ENCODE results near the gene MRPL54. TPM values are rescaled to one million over a fixed set of nuclear protein-coding genes. Genes with fewer than 3 reads are reported as not detected.

Gene MRPL54
- total RNA-seq (2014; rRNA removed; shearing (Covaris generic)), result 52.7 and 55.5 TPM in 2 replicates

- Histone ChIP-seq H3K27me3 (replicated peaks) (no peaks in the 10 kb centered on the region), H3K27ac (peak within 1 kb of the TSS; percentile 93), H3K36me3 (peaks cover 33% of the 10 kb centered on the region), H3K9me3 (replicated peaks) (0 out of 2 replicates have a peak, but pooled peaks cover 2% of the 10 kb centered on the region), H3K4me3 (peak within 1 kb of the TSS; percentile 72), H3K4me1 (replicated peaks) (peaks cover 13% of the 10 kb centered on the region)
- peak; percentile 99 to 100 for DNase-seq (ENCODE audit: low read depth in 1 of 2, low spot score in 2 of 2)
Observed at GRCh38 chr19:3762501-3763459, at the start of gene MRPL54. Gene MRPL54, plus strand, starts transcription at chr19:3762682. Its CDS starts 19 bp downstream, at chr19:3762701.

GRCh38 chr19:3716147-3716668 lies 46.3 kb upstream of the MRPL54 start:
- H3K9me3 ChIP-seq (replicated peaks), result peaks cover 3% of the 10 kb centered on the region; the same call in 1 of the 2 replicates
- no peak for DNase-seq (ENCODE audit: low read depth in 1 of 2, low spot score in 2 of 2)

GRCh38 chr19:3719868-3720267 lies 42.6 kb upstream of the MRPL54 start:
- Histone ChIP-seq H3K27ac (no peak overlapping the region), H3K4me1 (replicated peaks) (peaks cover 7% of the 10 kb centered on the region), H3K36me3 (no peaks in the 10 kb centered on the region), H3K9me3 (replicated peaks) (peaks cover 3% of the 10 kb centered on the region; the same call in 1 of the 2 replicates), H3K4me3 (no peak overlapping the region), H3K27me3 (replicated peaks) (peaks cover 43% of the 10 kb centered on the region)
- no peak for DNase-seq (ENCODE audit: low read depth in 1 of 2, low spot score in 2 of 2)

More at GRCh38 chr19:3716147-3716668, 46.3 kb upstream of the MRPL54 start:
- no peaks in the 10 kb centered on the region for H3K36me3 ChIP-seq
- H3K27ac ChIP-seq, result no peak overlapping the region
- peaks cover 3% of the 10 kb centered on the region for H3K4me1 ChIP-seq (replicated peaks)
- H3K27me3 ChIP-seq (replicated peaks), result peaks cover 17% of the 10 kb centered on the region
- no peak overlapping the region for H3K4me3 ChIP-seq

GRCh38 chr19:3720349-3720917 lies 42.0 kb upstream of the MRPL54 start:
- no peak for DNase-seq (ENCODE audit: low read depth in 1 of 2, low spot score in 2 of 2)
- Histone ChIP-seq H3K27ac (no peak overlapping the region), H3K36me3 (no peaks in the 10 kb centered on the region), H3K4me1 (replicated peaks) (peaks cover 7% of the 10 kb centered on the region), H3K27me3 (replicated peaks) (peaks cover 48% of the 10 kb centered on the region), H3K9me3 (replicated peaks) (peaks cover 3% of the 10 kb centered on the region; the same call in 1 of the 2 replicates), H3K4me3 (no peak overlapping the region)

- Histone ChIP-seq H3K9me3 (replicated peaks) (peaks cover 3% of the 10 kb centered on the region; the same call in 1 of the 2 replicates), H3K4me1 (replicated peaks) (peaks cover 7% of the 10 kb centered on the region), H3K27me3 (replicated peaks) (peaks cover 48% of the 10 kb centered on the region), H3K4me3 (no peak overlapping the region), H3K36me3 (no peaks in the 10 kb centered on the region), H3K27ac (no peak overlapping the region)
- DNase-seq (ENCODE audit: low read depth in 1 of 2, low spot score in 2 of 2), result peak; percentile 72 to 81
Observed at GRCh38 chr19:3721131-3721886, 41.2 kb upstream of the MRPL54 start.

- Histone ChIP-seq H3K4me1 (replicated peaks) (peaks cover 7% of the 10 kb centered on the region), H3K27ac (no peak overlapping the region), H3K4me3 (no peak overlapping the region), H3K9me3 (replicated peaks) (peaks cover 3% of the 10 kb centered on the region; the same call in 1 of the 2 replicates), H3K36me3 (no peaks in the 10 kb centered on the region), H3K27me3 (replicated peaks) (peaks cover 48% of the 10 kb centered on the region)
- DNase-seq (ENCODE audit: low read depth in 1 of 2, low spot score in 2 of 2), result no peak
Observed at GRCh38 chr19:3721887-3722442, 40.5 kb upstream of the MRPL54 start.

GRCh38 chr19:3722443-3723109 lies 39.9 kb upstream of the MRPL54 start:
- Histone ChIP-seq H3K36me3 (no peaks in the 10 kb centered on the region), H3K27me3 (replicated peaks) (peaks cover 48% of the 10 kb centered on the region)
- DNase-seq (ENCODE audit: low read depth in 1 of 2, low spot score in 2 of 2), result no peak

GRCh38 chr19:3723110-3723488 lies 39.4 kb upstream of the MRPL54 start:
- Histone ChIP-seq H3K4me3 (no peak overlapping the region), H3K4me1 (replicated peaks) (peaks cover 13% of the 10 kb centered on the region), H3K9me3 (replicated peaks) (peaks cover 3% of the 10 kb centered on the region; the same call in 1 of the 2 replicates), H3K27ac (no peak overlapping the region), H3K27me3 (replicated peaks) (peaks cover 48% of the 10 kb centered on the region), H3K36me3 (no peaks in the 10 kb centered on the region)
- no peak for DNase-seq (ENCODE audit: low read depth in 1 of 2, low spot score in 2 of 2)

More at GRCh38 chr19:3722443-3723109, 39.9 kb upstream of the MRPL54 start:
- Histone ChIP-seq H3K9me3 (replicated peaks) (peaks cover 3% of the 10 kb centered on the region; the same call in 1 of the 2 replicates), H3K27ac (no peak overlapping the region), H3K4me3 (no peak overlapping the region), H3K4me1 (replicated peaks) (peaks cover 8% of the 10 kb centered on the region)

GRCh38 chr19:3723883-3724282 lies 38.6 kb upstream of the MRPL54 start:
- no peak overlapping the region for H3K4me3 ChIP-seq
- peaks cover 19% of the 10 kb centered on the region for H3K4me1 ChIP-seq (replicated peaks)
- no peak overlapping the region for H3K27ac ChIP-seq
- peaks cover 48% of the 10 kb centered on the region for H3K27me3 ChIP-seq (replicated peaks)
- no peak for DNase-seq (ENCODE audit: low read depth in 1 of 2, low spot score in 2 of 2)
- H3K9me3 ChIP-seq (replicated peaks), result peaks cover 3% of the 10 kb centered on the region; the same call in 1 of the 2 replicates
- no peaks in the 10 kb centered on the region for H3K36me3 ChIP-seq

- Histone ChIP-seq H3K9me3 (replicated peaks) (peaks cover 3% of the 10 kb centered on the region; the same call in 1 of the 2 replicates), H3K36me3 (no peaks in the 10 kb centered on the region), H3K4me3 (no peak overlapping the region), H3K4me1 (replicated peaks) (peaks cover 19% of the 10 kb centered on the region), H3K27me3 (replicated peaks) (peaks cover 42% of the 10 kb centered on the region), H3K27ac (no peak overlapping the region)
- DNase-seq (ENCODE audit: low read depth in 1 of 2, low spot score in 2 of 2), result no peak
Observed at GRCh38 chr19:3725121-3725520, 37.4 kb upstream of the MRPL54 start.

- Histone ChIP-seq H3K27ac (no peak overlapping the region), H3K36me3 (no peaks in the 10 kb centered on the region), H3K9me3 (replicated peaks) (peaks cover 3% of the 10 kb centered on the region; the same call in 1 of the 2 replicates), H3K27me3 (replicated peaks) (peaks cover 36% of the 10 kb centered on the region), H3K4me1 (replicated peaks) (peaks cover 19% of the 10 kb centered on the region), H3K4me3 (no peak overlapping the region)
- DNase-seq (ENCODE audit: low read depth in 1 of 2, low spot score in 2 of 2), result no peak
Observed at GRCh38 chr19:3725640-3726310, 36.7 kb upstream of the MRPL54 start.

- no peaks in the 10 kb centered on the region for H3K36me3 ChIP-seq
- no peak overlapping the region for H3K27ac ChIP-seq
- H3K4me1 ChIP-seq (replicated peaks), result peaks cover 12% of the 10 kb centered on the region
- no peaks in the 10 kb centered on the region for H3K27me3 ChIP-seq (replicated peaks)
- no peak for DNase-seq (ENCODE audit: low read depth in 1 of 2, low spot score in 2 of 2)
- no peak overlapping the region for H3K4me3 ChIP-seq
- no peaks in the 10 kb centered on the region for H3K9me3 ChIP-seq (replicated peaks)
Observed at GRCh38 chr19:3730457-3730958, 32.0 kb upstream of the MRPL54 start.
